Right forelimb (tissue), 1 donor: ENCODE measurements around the gene TRIM8.

Experiments used
- DNase-seq: peaks from one replicate; pipeline ENCODE4 v3.0.0-alpha.2; 2018

Gene TRIM8

GRCh38 chr10:102633848-102634247 lies 10.4 kb upstream of the TRIM8 start:
- no peak for DNase-seq

DNA sequence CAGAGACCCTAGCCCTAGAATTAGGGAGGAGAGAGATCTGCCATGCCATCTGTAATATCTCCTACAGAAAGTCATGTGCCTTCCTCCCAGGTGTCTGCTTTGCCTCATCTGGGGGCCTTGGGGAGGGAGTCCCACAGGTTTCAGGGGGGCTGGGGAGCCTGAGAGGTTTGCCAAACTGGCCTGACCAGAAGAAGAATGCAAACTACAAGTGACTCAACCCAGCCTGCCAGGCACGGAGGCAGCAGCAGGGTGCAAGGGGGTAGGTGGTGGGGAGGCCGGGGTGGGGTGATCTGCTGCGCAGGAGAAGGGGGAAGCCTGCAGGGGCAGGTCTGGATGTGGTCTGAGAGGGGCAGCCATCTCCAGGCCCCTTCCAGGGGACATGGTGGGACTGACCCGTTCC lies 9.6 kb upstream of the TRIM8 start:
- no peak for DNase-seq

- DNase-seq, result no peak
Measured at GRCh38 chr10:102635377-102635776, 8.9 kb upstream of the TRIM8 start.

GRCh38 chr10:102639537-102639936 lies 4.7 kb upstream of the TRIM8 start:
- DNase-seq, result no peak

DNA sequence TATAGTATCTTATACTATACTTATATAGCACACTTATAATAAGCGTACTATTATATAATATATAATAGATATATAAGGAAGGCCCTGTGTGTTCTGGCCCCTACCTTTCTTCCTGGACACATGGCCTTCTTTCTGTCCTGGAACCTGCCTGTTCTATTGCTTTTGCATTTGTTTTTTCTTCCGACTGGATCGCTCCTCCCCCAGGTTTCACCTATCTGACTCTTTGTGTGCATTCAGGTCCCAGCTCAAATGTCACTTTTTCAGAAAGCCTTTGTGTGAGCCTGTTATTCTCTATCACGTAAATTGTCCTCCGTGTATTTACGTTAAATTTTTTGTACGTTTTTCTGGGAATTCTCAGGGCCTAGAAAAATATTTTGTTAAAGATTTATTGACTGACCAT lies 2.9 kb upstream of the TRIM8 start:
- DNase-seq, result no peak

- DNase-seq, result peak; percentile 99
Measured at GRCh38 chr10:102641880-102642735, 2.2 kb upstream of the TRIM8 start.

- peak; percentile 81 for DNase-seq
Measured at GRCh38 chr10:102642736-102643335, 1.4 kb upstream of the TRIM8 start.

- peak; percentile 85 for DNase-seq
Measured at GRCh38 chr10:102643336-102644065, 778 bp upstream of the TRIM8 start.

DNA sequence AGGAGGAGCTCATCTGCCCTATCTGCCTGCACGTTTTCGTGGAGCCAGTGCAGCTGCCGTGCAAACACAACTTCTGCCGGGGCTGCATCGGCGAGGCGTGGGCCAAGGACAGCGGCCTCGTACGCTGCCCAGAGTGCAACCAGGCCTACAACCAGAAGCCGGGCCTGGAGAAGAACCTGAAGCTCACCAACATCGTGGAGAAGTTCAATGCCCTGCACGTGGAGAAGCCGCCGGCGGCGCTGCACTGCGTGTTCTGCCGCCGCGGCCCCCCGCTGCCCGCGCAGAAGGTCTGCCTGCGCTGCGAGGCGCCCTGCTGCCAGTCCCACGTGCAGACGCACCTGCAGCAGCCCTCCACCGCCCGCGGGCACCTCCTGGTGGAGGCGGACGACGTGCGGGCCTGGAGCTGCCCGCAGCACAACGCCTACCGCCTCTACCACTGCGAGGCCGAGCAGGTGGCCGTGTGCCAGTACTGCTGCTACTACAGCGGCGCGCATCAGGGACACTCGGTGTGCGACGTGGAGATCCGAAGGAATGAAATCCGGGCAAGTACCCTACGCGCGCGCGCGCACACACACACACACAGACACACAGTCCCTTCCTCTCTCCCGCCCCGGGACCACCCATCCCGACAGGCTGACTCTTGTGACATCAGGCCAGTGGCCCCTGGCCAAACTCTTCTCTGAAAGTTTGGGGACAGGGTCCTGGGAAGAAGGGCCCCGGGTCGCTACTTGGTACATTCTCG lies 538 bp downstream of the TRIM8 start:
- peak; percentile 82 for DNase-seq

DNA sequence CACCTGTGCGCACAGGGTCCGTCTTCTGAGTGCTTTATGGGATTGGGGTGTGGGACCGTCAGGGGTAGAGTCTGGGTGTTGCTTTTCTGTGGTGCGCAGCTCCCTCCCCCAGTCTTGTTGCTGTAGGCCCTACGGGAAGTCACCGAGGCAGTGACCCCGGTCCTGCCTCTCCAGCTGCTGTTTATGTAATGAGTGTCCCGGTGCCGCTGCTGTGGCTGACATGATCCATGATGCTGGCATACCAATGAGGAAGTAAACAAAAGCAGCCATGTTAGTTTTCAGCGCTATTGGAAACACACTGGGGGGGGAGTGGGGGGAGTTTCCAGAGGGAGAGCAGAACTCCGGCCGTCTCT lies 1.1 kb downstream of the TRIM8 start:
- no peak for DNase-seq

- DNase-seq, result peak; percentile 92
Measured at GRCh38 chr10:102645741-102646609, 1.7 kb downstream of the TRIM8 start.

GRCh38 chr10:102646610-102647442 lies 2.5 kb downstream of the TRIM8 start:
- peak; percentile 76 for DNase-seq

DNA sequence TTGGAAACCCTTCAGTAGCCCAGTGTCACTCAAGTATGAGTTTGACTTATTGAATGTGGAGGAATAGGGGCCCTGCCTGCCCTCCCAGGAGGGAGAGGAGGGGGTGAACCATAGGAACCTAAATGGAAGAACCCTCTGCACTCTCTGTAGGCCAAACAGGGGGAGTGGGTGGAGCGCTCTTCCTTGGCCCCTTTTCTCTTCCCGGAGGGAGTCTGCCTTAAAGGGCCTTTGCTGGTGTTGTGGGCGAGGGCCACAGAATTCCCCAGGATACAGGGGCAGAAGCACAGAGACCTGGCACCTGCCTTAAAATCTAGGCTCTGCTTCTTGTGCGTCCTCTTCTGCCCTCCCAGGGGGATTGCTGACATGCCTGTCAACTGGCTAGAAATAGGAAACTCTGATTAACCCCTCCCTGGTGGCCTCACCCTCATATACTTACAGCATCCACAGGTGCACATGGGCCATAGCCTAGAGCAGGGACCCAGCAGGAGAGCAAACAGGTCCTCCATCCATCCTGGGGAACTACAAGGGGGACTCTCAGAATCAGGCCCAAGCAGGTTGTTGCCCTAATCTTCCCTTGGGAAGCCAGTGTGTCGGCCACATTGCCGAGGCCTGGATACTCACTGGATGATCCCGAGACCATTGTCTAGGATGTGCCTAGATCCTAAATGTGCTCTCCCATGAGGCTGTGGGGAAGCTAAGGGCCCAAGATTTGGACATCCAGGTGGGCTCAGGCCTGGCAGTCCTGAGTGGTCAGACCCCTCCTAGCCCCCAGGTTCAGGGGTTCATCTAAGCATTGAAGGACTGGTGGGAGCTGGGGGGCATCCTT lies 3.4 kb downstream of the TRIM8 start:
- no peak for DNase-seq

GRCh38 chr10:102648269-102648888 lies 4.1 kb downstream of the TRIM8 start:
- DNase-seq, result no peak

- DNase-seq, result no peak
Measured at GRCh38 chr10:102648889-102649796, 4.9 kb downstream of the TRIM8 start.

DNA sequence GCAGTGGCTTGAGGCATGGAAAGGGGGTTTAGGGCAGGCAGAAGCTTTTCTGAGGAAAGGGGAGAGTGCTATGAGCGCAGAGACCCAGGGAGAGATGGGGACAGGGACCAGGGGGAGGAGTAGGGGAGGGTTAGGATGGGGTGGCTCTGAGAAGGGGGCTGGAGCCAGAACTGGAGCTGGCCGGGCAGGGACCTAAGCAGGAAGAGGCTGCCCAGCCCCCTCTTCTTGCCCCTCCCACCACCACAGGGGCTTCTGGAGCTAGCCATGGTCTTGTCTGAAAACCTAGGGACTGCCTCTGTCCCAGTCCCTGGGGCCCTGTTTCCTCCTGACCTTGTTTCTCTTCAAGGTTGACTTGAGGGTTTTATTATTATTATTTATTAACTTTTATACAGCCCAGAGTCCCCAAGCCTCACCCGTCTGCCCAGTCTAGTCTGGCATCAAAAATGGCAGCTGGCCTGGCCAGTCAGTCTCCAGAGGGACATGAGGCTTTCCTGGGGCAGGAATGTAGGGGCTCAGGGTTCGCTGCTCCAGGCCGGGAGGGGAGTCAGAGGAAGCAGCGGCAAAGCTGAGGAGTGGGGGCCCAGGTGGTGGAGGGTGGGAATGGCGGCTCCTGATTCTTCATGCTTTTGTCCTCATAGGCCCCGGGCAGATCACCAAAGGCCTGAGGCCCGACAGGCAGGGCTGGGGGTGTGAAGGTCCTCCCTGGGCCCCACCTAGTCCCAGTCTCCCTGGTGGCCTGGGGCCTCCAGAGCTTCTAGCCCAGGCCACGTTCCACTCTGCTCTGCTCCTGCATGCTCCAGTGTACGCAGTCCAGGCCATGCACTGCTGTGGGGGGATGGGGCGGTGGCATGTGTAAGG lies 5.7 kb downstream of the TRIM8 start:
- no peak for DNase-seq

DNA sequence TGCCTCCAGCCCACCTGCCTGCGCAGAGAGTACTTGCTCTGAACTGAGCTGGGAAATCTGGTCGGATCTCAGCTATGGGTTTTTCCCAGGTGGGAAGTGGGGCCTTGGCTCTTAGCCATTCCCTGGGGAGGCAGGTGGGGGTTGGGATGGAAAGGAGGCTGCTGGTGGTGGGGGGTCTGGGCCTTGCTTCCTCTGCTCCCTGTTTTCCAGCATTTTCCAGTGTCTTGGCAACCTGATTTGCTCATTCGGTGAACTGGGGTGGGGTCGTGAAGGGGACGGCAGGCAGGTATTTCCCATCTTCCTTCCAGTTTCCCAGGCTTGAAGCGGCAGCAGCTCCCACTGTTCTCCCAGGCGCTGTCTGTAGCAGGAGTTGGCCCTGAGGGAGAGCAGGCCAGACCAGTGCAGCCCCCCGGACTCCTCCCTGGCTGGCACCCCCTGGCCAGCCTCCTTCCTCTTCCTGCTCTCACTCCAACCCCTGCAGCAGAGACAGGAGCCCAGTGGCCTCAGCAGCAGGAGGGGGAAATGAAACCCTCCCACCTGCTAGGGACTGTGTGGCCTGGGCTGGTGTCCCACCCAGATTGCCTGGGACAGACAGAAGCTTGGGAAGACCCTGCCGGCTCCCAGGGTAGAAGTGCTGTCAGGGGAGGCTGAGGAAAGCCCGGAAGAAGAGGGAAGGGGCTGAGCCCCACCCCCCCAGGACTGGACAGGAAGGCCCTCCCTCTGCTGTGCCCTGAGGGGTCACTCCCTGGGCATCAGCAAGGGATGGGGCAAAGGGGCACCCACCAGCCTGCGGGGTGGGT lies 6.6 kb downstream of the TRIM8 start:
- DNase-seq, result no peak
